GM06990 (cell line): Measurements from ENCODE around the gene MED12L.

Experiments
- DNase-seq: peaks from one replicate; pipeline ENCODE4 v3.0.0-alpha.2; 2011; ENCODE audit not compliant: insufficient read length; ENCODE audit errors: extremely low read depth
- H3K27me3 ChIP-seq: replicated peaks from 2 replicates; pipeline ENCODE4 v1.6.0; 2011; ENCODE audit warnings: low read length; ENCODE audit not compliant: control insufficient read depth, insufficient read depth
- H3K36me3 ChIP-seq: 2 replicates; pipeline ENCODE4 v1.5.1; 2011; ENCODE audit warnings: low read length; ENCODE audit not compliant: control insufficient read depth, insufficient read depth
- H3K4me3 ChIP-seq: replicated peaks from 2 replicates; pipeline ENCODE4 v1.5.1; 2011; ENCODE audit warnings: low read depth, mild to moderate bottlenecking, control low read depth, low read length
- TF ChIP-seq, protein P1 (sequence below): IDR thresholded peaks from 2 replicates; pipeline ENCODE4 v1.5.1; 2011; ENCODE audit warnings: low read length, control low read depth, mild to moderate bottlenecking, inconsistent platforms; ENCODE audit not compliant: insufficient read depth, poor library complexity, severe bottlenecking

MED12L gene

DNA sequence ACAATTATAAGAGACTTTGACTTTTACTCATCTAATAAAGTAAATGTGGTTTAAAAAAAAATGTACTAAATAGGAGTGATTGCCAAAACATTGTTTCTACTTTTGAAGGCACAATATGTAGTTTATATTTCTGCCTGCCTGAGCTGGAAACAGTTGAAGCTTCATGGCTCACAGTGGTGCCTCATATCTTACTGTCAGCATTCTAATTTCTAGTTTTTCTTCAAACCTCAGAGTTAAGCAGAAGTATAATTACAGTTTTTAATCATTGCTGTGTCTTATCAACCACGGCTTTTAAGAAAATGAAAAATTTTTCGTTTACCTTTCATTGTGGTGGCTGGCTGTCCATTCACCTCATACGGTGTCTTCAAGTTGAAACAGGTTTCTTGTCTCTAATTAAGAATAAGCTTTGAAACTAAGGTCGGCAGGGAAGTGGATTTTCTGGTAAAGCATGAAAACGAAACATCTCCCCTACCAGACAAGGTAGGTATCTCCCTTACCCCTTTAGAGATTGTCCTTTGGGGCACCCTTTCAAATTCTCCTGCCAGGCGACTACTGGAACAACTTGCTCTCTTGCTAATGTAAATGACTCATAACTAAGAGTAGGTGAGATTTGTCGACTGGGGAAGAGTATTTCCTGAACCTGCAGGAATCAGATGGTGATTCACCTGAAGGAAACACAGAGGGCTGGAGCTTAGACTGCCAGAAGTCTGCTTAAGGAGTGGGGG, 231.0 kb downstream of the MED12L start, which contains the start of gene GPR87:
GPR87 (minus strand) TSS at position 554 of the 725 bp plus-strand sequence. CDS start 16,720 bp downstream, outside the sequence.
- Histone ChIP-seq H3K27me3 (no peaks in the 10 kb centered on the region; the same call in 1 of the 2 replicates), H3K36me3 (no peaks in the 10 kb centered on the region), H3K4me3 (no peak within 1 kb of the TSS)
- DNase-seq, result no peak
- TF ChIP-seq, protein P1, sequence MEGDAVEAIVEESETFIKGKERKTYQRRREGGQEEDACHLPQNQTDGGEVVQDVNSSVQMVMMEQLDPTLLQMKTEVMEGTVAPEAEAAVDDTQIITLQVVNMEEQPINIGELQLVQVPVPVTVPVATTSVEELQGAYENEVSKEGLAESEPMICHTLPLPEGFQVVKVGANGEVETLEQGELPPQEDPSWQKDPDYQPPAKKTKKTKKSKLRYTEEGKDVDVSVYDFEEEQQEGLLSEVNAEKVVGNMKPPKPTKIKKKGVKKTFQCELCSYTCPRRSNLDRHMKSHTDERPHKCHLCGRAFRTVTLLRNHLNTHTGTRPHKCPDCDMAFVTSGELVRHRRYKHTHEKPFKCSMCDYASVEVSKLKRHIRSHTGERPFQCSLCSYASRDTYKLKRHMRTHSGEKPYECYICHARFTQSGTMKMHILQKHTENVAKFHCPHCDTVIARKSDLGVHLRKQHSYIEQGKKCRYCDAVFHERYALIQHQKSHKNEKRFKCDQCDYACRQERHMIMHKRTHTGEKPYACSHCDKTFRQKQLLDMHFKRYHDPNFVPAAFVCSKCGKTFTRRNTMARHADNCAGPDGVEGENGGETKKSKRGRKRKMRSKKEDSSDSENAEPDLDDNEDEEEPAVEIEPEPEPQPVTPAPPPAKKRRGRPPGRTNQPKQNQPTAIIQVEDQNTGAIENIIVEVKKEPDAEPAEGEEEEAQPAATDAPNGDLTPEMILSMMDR, result no peak

GRCh38 chr3:151318313-151318712, 232.8 kb downstream of the MED12L start:
- no peak for DNase-seq
- H3K4me3 ChIP-seq, result no peak overlapping the region
- H3K27me3 ChIP-seq, result no peaks in the 10 kb centered on the region; the same call in 1 of the 2 replicates
- no peaks in the 10 kb centered on the region for H3K36me3 ChIP-seq
- TF ChIP-seq, protein P1, result no peak

DNA sequence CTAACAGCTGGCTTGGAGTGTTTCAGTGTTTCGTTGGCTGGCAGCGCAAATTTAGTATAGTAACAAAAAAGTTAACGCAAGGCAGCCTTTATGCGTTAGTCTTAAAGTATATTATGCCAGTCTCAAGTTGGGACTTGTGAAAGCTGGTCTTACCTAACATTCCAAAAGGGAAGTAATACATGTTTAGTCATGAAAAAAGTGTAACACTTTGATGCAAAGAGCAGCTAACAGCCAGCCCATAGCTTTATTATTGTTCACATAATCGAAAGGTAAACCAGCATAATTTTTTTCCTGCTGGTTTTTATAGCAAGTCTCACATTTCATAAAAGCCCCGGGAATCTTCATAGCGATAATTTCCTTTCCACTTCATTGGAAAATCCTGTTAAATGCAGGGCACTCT, 233.5 kb downstream of the MED12L start:
- Histone ChIP-seq H3K36me3 (no peaks in the 10 kb centered on the region), H3K27me3 (no peaks in the 10 kb centered on the region; the same call in 1 of the 2 replicates), H3K4me3 (no peak overlapping the region)
- DNase-seq, result no peak
- TF ChIP-seq, protein P1, result no peak

GRCh38 chr3:151319628-151320027, 234.2 kb downstream of the MED12L start:
- Histone ChIP-seq H3K36me3 (no peaks in the 10 kb centered on the region), H3K4me3 (no peak overlapping the region), H3K27me3 (no peaks in the 10 kb centered on the region; the same call in 1 of the 2 replicates)
- TF ChIP-seq, protein P1, result no peak
- DNase-seq, result no peak

DNA sequence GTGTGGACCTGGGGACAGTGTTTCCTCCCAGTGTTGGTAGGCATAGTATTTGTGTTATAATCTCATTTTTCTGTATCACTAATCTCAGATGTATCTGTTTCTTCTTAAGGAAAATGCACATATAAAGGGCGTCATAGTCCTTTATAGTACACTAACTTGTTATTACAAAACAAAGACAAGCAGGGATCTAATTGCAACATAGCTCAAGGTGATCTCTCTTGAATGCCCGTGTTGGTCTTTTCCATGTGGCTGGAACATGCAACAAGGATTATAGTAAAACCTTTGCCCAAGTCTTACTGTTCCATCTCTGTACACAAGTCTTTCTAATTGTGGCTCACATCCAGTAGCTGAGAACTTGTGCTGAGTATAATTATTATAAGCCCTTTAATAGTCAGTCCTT, 234.7 kb downstream of the MED12L start:
- TF ChIP-seq, protein P1, result no peak
- H3K27me3 ChIP-seq, result no peaks in the 10 kb centered on the region; the same call in 1 of the 2 replicates
- H3K4me3 ChIP-seq, result no peak overlapping the region
- no peak for DNase-seq
- H3K36me3 ChIP-seq, result no peaks in the 10 kb centered on the region
